GM19468 (cell line): ENCODE data around the gene SLC25A19.
"Not testable (repeated sequence)": the region's sequence is repeated elsewhere in the genome, so short reads cannot be mapped to it uniquely, and the experiment has no call there.

Experiments used
- ATAC-seq: cut with Tn5 transposase; IDR thresholded peaks from one replicate; pipeline ENCODE4 v1.9.1; 2021; ENCODE audit warnings: mild to moderate bottlenecking, moderate library complexity, moderate number of reproducible peaks; ENCODE audit not compliant: unreplicated experiment; ENCODE audit errors: extremely low read depth

SLC25A19 gene

GRCh38 chr17:75270218-75270965, 18.8 kb downstream of the SLC25A19 start:
- ATAC-seq, result no peak

DNA sequence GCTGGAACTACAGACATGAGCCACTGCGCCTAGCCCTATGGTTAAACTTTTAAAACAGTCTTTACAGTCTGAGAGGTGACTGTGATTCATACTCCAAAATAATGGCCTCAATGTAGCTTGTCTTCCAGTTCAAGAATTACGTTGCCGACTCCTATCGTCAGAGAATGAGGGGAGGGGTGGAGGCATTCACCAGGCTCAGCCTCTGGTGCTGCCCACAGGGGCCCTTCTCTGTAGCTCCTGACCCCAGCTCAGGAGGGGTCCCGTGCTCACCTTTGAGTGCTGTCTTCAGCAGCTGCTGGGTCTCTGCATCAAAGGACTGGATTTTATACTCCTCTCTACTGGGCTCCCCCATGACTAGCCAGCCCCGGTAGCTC, 19.4 kb downstream of the SLC25A19 start:
- no peak for ATAC-seq

DNA sequence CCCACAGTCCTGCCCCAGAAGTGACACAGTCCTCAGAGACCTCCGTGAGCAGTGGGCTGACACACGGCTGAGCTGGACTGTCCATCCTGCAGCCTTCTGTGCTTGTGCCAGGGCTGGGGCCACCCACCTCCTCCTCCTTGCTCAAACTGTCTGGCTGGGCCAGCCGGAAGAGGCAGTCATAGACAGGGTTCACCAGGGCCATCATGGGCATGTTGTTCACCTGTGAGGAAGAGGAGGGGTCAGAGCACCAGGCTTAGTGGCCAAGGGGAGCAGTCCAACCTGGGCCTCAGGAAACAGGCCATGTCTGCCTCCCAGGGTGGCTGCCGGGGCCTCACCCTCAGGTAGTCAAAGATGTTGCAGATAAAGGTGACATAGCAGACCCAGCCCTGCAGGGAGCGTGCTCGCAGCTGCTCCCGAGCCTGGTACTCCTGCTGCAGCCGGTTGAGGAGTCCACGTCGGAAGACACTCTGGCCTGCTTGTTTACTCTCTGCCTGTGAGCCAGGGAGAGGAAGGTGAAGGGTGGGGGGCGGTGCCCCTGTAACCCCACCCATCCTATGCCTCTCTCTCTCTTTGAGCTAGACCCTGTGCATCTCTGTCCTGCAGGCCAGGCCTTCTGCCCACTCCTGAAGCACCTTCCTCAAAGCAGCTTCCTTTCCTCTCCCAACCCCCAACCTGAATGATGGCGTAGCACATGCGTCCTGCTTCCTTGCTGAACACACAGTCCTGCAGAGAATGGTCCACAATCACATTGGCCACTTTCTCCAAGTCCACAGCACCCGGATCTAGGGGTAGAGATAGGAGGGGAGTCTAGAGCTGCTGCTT, 21.6 kb downstream of the SLC25A19 start:
- ATAC-seq, result no peak

- no peak for ATAC-seq
Measured at GRCh38 chr17:75267153-75267410, 22.2 kb downstream of the SLC25A19 start.

DNA sequence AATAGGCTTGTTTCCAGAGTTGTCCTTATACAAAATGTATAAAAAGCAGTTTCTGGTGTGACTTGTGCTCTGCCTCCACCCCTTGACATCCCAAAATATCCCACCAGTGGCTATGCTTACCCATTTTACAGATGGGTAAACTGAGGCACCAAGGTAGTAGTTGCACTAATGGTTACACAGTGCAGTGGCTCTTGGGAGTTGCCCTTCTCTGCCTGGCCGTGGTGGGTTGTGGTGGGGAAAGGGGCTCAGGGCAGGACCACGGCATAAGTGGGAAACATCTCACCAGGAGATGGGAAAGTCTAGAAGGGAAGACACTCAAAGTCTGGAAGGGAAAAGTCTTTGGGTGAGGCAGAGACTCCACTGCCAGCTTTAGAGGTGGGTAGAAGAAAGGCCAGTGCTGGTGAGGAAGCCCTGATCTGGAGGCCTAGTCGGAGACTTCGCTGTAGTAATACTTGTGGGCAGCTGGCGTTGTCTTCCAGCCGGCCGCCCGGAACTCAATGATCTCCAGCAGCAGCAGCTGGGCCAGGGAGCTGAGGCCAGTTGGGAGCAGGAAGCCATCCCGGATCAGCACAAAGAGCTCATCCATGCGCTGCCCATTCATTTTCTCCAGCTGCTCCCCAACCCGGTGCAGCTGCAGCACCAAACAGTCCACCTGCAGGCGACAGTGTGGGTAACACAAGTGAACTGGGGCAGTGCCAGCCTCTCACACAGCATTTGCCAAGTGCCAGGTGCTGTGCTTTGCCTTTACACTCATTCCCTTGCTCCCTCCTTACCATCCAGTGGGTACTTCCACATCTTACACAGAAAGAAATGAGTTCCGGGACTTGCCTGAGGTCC, 22.7 kb downstream of the SLC25A19 start:
- ATAC-seq, result no peak

DNA sequence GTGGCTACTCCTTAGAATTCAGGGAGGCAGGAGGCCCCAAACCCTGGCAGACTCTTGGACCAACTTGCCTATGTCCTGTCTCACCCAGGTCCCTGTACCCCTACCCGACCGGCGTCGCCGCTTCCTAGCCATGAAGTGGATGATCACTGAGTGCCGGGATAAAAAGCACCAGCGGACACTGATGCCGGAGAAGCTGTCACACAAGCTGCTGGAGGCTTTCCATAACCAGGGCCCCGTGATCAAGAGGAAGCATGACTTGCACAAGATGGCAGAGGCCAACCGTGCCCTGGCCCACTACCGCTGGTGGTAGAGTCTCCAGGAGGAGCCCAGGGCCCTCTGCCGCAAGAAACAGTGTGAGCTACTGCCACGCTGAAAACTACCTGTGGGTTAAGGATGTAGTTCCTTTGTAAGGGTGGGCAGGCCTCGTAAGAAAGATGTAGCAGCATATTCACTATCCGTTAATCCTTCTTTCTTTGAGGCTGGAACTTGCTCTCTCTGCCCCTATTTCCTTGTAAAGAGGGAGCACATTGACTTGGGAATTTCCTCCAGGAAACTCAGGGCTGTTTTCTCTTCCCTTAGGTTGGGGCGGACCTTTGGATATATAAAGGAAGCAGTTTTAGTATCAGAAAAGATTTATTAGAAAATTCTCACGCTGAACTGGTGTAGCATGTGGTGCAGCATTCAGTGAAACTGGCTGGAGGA, 23.5 kb downstream of the SLC25A19 start:
- no peak for ATAC-seq

GRCh38 chr17:75263055-75263454, 26.2 kb downstream of the SLC25A19 start:
- no peak for ATAC-seq

DNA sequence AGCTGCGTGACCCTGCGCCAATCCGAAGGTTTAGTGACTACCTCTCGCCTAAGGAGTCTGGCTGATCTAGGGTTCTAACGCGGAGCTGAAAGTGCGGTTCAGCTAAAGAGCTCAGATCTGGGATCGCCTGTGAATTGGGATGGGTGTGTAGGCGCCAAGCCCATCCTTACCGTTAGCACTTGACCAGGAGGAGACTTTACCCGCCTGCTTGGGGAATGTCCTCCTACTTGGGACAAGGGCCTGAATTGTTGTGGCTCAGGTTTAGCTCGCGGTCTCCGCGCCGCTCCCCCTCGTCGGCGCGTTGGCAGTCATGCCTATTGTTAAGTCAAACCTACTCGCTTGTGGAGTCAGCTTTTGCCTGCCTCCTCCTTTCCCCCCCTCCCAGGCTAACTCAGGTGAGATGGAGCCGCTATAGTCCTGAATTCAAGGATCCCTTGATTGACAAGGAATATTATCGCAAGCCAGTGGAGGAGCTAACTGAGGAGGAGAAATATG, 27.1 kb downstream of the SLC25A19 start:
- ATAC-seq, result no peak

GRCh38 chr17:75261336-75262111, 27.7 kb downstream of the SLC25A19 start, which contains the start of the genes GGA3 and MRPS7:
Gene GGA3, minus strand, starts transcription at chr17:75261606. Its CDS starts 19 bp downstream, at chr17:75261587.
Gene MRPS7, plus strand, starts transcription at chr17:75261879. Its CDS starts 22 bp downstream, at chr17:75261901.
- ATAC-seq, result peak; percentile 41

- ATAC-seq, result no peak
Measured at GRCh38 chr17:75260641-75261335, 28.4 kb downstream of the SLC25A19 start.

DNA sequence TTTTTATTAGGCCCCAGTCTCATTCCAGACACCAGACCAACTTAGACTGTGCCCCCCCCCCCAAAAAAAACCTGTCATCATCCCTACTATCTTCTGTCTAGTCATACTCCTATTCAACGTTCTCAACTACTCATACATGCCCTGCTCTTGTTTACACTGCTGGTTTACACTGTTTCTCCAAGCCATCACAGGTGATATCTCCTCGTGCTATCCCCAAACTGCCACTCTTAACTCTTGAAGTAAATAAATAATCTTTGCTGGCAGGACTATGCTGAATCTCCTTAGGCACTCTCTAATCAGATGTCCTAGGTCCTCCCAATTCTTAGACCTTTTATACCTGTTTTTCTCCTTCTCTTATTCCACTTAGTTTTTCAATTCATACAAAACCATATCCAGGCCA, 32.0 kb downstream of the SLC25A19 start:
- ATAC-seq, result not testable (repeated sequence)

DNA sequence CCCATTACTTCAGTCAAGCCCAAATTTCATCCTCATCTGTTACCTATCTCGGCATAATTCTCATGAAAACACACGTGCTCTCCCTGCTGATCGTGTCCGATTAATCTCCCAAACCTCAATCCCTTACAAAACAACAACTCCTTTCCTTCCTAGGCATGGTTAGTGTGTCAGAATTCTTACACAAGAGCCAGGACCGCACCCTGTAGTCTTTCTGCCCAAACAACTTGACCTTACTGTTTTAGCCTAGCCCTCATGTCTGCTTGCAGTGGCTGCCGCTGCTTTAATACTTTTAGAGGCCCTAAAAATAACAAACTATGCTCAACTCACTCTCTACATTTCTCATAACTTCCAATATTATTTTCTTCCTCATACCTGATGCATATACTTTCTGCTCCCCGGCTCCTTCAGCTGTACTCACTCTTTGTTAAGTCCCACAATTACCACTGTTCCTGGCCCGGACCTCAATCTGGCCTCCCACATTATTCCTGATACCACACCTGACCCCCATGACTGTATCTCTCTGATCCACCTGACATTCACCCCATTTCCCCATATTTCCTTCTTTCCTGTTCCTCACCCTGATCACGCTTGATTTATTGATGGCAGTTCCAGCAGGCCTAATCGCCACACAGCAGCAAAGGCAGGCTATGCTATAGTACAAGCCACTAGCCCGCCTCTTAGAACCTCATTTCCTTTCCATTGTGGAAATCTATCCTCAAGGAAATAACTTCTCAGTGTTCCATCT, 33.1 kb downstream of the SLC25A19 start:
- not testable (repeated sequence) for ATAC-seq

DNA sequence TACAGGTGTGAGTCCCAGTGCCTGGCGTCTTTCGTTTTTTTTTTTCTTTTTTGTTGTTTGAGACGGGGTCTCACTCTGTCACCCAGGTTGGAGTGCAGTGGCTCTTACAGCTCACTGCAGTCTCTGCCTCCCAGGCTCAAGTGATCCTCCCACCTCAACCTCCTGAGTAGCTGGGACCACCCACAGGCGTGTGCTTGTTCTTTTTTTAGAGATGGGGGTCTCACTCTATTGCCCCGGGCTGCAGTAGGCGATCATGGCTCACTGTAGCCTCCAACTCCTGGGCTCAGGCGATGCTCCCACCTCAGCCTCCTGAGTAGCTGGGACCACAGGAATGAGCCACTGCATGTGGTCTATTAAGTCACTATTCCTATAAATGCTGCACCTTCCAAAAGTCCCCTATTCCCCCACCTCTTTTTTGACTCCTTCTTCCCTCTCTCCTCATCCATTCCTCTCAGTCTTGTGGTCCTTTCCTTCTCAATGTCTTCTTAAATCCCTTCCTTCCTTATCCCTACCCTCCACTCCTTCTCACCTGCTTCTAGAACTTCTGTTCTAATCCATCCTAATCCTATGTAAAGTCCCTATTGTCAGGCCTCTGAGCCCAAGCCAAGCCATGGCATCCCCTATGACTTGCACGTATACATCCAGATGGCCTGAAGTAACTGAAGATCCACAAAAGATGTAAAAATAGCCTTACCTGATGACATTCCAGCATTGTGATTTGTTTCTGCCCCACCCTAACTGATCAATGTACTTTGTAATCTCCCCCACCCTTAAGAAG, 37.0 kb downstream of the SLC25A19 start:
- no peak for ATAC-seq

DNA sequence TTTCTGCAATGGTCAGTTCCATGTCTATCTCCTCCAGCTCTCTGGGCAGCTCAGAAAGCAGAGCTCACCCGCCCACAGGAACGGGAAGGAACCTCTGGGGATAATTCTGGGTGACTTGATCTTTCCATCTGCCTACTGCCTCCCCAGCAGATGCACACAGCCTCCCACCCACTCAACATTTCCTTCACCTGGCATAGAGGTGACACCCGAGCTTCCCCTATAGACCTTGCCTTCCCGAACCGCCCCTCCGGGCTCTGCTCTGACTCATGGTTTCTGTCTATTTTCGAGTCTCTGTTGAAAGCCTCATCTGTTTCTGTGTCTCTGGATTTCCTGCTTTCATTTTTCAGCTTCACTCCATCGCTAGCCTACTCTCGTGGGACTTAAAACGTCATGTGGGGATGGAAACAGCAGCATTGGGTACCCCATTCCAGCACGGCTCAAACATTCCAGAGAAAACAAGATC, 39.2 kb downstream of the SLC25A19 start:
- peak; percentile 68 for ATAC-seq

GRCh38 chr17:75249564-75249963, 39.7 kb downstream of the SLC25A19 start:
- ATAC-seq, result no peak

DNA sequence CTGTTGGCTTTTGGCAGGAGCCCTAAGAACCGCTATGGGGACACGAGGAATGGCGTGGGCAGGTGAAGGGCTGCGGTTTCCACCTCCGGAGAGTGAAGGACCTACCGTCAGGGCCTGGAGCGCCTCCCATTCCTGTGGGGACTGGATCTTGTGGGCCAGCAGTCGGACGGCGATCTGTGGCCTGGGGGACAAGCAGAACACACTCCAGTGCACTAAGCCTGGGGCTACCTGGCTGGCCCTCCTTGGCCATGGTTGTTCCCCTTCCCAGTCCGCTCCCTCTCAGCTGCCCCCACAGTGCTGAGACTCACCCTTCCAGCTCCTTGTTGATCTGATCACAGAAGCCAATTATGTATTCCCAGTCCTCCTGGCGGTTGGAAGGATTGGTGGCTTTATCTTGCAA, 42.8 kb downstream of the SLC25A19 start:
- ATAC-seq, result no peak

DNA sequence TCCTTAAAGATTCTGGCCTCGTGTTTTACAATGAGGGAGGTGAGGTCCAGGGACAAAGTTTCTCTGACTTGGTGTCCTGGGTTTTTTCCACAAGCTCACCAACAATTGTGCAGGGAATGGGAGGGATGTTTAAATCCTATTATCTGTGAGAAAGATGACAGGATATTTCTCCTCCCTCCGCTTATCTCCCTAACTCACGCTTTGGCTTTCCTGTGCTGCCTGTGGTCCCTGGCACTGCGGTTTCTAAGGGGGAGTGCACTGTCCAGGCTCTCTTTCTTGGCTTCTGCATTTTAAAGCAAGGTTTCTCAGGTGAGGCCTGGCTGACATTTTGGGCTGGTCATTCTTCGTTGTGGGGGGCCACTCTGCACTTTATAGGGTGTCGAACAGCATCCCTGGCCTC, 44.2 kb downstream of the SLC25A19 start:
- ATAC-seq, result no peak
